SH-SY5Y (cell line): ENCODE results near the gene MLLT3.

ENCODE experiments used
- GATA2 ChIP-seq: IDR thresholded peaks from 2 replicates; pipeline ENCODE4 v1.6.1; 2011; ENCODE audit warnings: mild to moderate bottlenecking, low read depth, low read length
- GATA3 ChIP-seq: IDR thresholded peaks from 2 replicates; pipeline ENCODE4 v1.6.1; 2011; ENCODE audit warnings: low read depth, mild to moderate bottlenecking, low read length, moderate library complexity

- TF ChIP-seq GATA3 (no peak), GATA2 (no peak)
Observed at GRCh38 chr9:20573023-20573422, 49.3 kb downstream of the MLLT3 start.
